Immature natural killer cell (primary cell): Measurements from ENCODE around the gene CEND1. TPM values are rescaled to one million over a fixed set of nuclear protein-coding genes. Genes with fewer than 3 reads are reported as not detected.

Experiments used
- DNase-seq, 3 donors: peaks; one replicate each; pipeline ENCODE4 v3.0.0; 2022; ENCODE audit warnings: mixed read lengths in 1 of 3
- H3K27ac Mint-ChIP-seq, 6 donors: one replicate each; pipeline ENCODE4 v1.8.0; 2020; ENCODE audit warnings: mixed read lengths in 6 of 6, mild to moderate bottlenecking in 5 of 6, inconsistent platforms in 4 of 6, moderate library complexity in 3 of 6
- H3K27me3 Mint-ChIP-seq, 3 donors: one replicate each; pipeline ENCODE4 v1.8.0; 2020 to 2021; ENCODE audit warnings: low read depth in 3 of 3, mild to moderate bottlenecking in 3 of 3, mixed read lengths in 3 of 3, moderate library complexity in 3 of 3, inconsistent platforms in 1 of 3
- H3K36me3 Mint-ChIP-seq, 3 donors: one replicate each; pipeline ENCODE4 v1.8.0; 2020; ENCODE audit warnings: mixed read lengths in 3 of 3, inconsistent platforms in 2 of 3, mild to moderate bottlenecking in 2 of 3
- H3K4me1 Mint-ChIP-seq, 2 donors: one replicate each; pipeline ENCODE4 v1.8.0; 2020; ENCODE audit warnings: inconsistent platforms in 2 of 2, mild to moderate bottlenecking in 2 of 2, mixed read lengths in 2 of 2, moderate library complexity in 1 of 2
- H3K4me3 Mint-ChIP-seq, 5 donors: one replicate each; pipeline ENCODE4 v1.8.0; 2020; ENCODE audit warnings: mild to moderate bottlenecking in 5 of 5, mixed read lengths in 5 of 5, inconsistent platforms in 3 of 5, moderate library complexity in 3 of 5
- H3K9me3 Mint-ChIP-seq, 6 donors: one replicate each; pipeline ENCODE4 v1.8.0; 2020; ENCODE audit warnings: mild to moderate bottlenecking in 6 of 6, mixed read lengths in 6 of 6, inconsistent platforms in 4 of 6, moderate library complexity in 3 of 6
- polyA plus RNA-seq, 3 donors: library from polyadenylated mRNA; unstranded; fragments of 300-500 nt; fragmentation: Illumina TruSeq; gene quantifications; one replicate each; pipeline ENCODE4 v1.2.3, GENCODE V29; 2021

The CEND1 gene
- polyA plus RNA-seq, 3 donors from 2014 or later: not detected

DNA sequence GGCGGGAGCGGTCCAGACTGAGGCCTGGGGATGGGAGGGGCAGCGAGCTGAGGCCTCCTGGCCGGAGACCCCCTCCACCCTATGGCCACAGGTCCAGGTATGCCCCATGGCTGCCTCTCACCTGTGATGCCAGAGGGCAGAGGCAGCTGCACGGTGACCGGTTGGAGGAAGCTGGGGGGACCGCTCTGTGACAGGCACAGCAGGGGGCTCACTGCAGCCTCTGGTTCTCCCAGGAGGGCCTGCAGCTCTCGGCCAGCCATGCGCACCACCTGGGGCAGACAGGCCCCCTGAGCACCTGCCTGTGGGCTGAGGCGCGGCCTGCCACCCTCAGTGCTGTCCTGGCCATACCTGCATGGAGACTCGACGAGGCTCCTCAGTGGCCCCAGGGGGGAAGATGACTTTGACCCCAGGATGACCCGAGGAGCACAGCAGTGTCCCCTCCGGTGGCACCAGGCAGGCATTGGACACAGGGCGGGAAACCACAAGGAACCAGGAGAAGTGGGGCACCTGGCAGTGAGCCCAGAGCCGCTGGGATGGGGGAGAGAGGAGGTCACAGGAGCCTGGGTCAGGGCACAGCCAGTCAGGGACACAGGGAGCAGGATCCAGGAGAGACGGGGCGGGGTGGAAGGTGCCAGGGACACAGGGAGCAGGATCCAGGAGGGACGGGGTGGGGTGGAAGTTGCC is 11.3 kb upstream of the CEND1 start:
- peaks cover 0 to 5% (median 5%) of the 10 kb centered on the region in 3 donors for H3K27me3 Mint-ChIP-seq
- no peaks in the 10 kb centered on the region for H3K9me3 Mint-ChIP-seq
- H3K36me3 Mint-ChIP-seq: no peaks in the 10 kb centered on the region
- H3K27ac Mint-ChIP-seq: no peak overlapping the region
- peaks cover 5 to 15% of the 10 kb centered on the region in 2 donors for H3K4me1 Mint-ChIP-seq
- H3K4me3 Mint-ChIP-seq: no peak overlapping the region
- DNase-seq: no peak

- H3K27me3 Mint-ChIP-seq: peaks cover 0 to 6% (median 5%) of the 10 kb centered on the region in 3 donors
- peaks cover 10 to 18% of the 10 kb centered on the region in 2 donors for H3K4me1 Mint-ChIP-seq
- no peaks in the 10 kb centered on the region for H3K36me3 Mint-ChIP-seq
- no peak for DNase-seq
- H3K27ac Mint-ChIP-seq: no peak overlapping the region
- H3K4me3 Mint-ChIP-seq: no peak overlapping the region
- no peaks in the 10 kb centered on the region for H3K9me3 Mint-ChIP-seq
Observed at GRCh38 chr11:800473-800872, 10.6 kb upstream of the CEND1 start.

- DNase-seq: no peak
- peaks cover 10 to 18% of the 10 kb centered on the region in 2 donors for H3K4me1 Mint-ChIP-seq
- no peak overlapping the region for H3K27ac Mint-ChIP-seq
- no peak overlapping the region for H3K4me3 Mint-ChIP-seq
- no peaks in the 10 kb centered on the region for H3K9me3 Mint-ChIP-seq
- peaks cover 0 to 5% (median 5%) of the 10 kb centered on the region in 3 donors for H3K27me3 Mint-ChIP-seq
- no peaks in the 10 kb centered on the region for H3K36me3 Mint-ChIP-seq
Observed at GRCh38 chr11:799641-800316, 9.9 kb upstream of the CEND1 start.

DNA sequence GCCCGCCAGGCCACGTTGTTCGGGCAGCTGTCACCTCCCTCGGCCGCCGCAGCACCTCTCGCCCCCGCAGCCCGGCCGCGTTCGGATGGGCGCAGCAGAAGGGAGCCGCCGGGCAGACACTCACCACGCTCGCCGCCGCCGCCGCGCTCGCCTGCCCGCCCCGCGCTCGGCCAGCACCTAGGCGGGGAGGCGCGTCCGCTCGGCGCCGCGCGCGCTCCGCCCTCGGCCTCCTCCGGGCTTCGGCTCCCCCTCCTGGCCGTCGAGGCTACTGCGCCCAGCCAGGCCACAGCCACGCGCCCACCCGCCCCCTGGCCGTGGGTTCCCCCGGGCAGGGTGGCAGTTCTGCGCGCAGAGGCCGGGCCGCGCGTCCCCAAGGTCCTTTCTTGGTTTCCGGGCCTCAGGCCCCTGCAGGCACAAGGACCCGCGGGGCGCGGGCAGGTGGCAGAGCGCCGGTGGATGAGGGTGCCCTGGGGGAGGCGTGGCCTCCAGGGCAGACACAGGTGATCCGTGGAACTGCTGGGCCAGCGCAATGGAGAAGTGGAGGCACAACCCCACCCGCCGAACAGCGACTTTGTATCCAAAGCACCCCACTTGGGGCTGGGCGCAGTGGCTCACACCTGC is 8.3 kb upstream of the CEND1 start, which contains the start of gene SLC25A22:
TSS of gene SLC25A22 (minus strand) at position 189 of the 621 bp plus-strand sequence. CDS start 3,275 bp downstream, outside the sequence.
- H3K27ac Mint-ChIP-seq: peak within 1 kb of the TSS; percentile 92 to 97 (median 94)
- H3K27me3 Mint-ChIP-seq: peaks cover 0 to 5% (median 5%) of the 10 kb centered on the region in 3 donors
- DNase-seq: peak; percentile 87 to 89 (median 88)
- H3K9me3 Mint-ChIP-seq: no peaks in the 10 kb centered on the region
- peaks cover 10 to 15% of the 10 kb centered on the region in 2 donors for H3K4me1 Mint-ChIP-seq
- peak within 1 kb of the TSS; percentile 90 to 95 (median 92) for H3K4me3 Mint-ChIP-seq
- no peaks in the 10 kb centered on the region for H3K36me3 Mint-ChIP-seq

DNA sequence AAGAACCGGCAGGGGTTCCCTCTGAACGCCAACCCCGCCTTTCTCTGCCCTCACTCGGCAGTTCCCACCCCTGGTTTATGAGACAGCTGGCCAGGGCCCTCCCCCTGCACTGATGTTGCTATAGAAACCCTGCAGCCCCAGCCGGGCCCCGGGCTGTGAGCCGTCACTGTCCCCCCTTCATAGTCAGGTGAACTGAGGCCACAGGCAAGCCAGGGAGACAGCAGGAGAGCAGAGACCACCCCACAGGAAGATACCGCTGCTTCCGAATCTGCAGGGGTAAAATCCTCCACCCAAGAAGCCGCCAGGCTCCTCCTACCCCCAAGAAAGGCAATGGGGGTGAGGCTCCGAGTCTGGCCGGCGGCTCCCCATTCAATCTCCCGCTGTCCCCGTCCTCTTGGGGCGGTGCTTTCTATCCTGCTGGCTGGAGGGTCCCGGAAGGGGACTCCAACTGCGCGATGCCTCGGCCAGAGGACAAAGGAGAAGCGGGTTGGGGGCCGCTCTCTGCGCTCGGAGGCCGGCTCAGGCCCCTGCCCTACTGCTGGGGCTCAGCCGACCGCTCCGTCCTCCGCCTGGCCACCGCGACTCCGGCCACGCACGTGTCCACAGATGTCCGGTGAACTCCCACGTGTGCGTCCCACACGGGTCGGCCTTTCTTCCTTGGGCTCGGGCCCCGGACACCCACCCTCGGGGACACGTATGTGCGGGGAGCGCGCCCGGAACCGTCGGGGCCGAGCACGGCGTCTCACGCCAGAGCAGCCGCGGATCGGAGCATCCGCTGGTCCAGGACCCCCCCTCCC is 7.6 kb upstream of the CEND1 start:
- peak; percentile 79 to 82 (median 82) for DNase-seq
- H3K36me3 Mint-ChIP-seq: no peaks in the 10 kb centered on the region
- H3K4me1 Mint-ChIP-seq: peaks cover 10 to 15% of the 10 kb centered on the region in 2 donors
- H3K27ac Mint-ChIP-seq: peak overlapping the region; percentile 92 to 97 (median 94)
- H3K27me3 Mint-ChIP-seq: peaks cover 0 to 5% (median 3%) of the 10 kb centered on the region in 3 donors
- H3K9me3 Mint-ChIP-seq: no peaks in the 10 kb centered on the region
- H3K4me3 Mint-ChIP-seq: peak overlapping the region; percentile 90 to 95 (median 92)

- H3K4me1 Mint-ChIP-seq: peaks cover 10 to 15% of the 10 kb centered on the region in 2 donors
- no peaks in the 10 kb centered on the region for H3K9me3 Mint-ChIP-seq
- peak overlapping the region; percentile 92 to 97 (median 94) for H3K27ac Mint-ChIP-seq
- H3K27me3 Mint-ChIP-seq: peaks cover 0 to 5% (median 3%) of the 10 kb centered on the region in 3 donors
- no peaks in the 10 kb centered on the region for H3K36me3 Mint-ChIP-seq
- H3K4me3 Mint-ChIP-seq: peak overlapping the region; percentile 90 to 95 (median 92)
- DNase-seq: no peak
Observed at GRCh38 chr11:796565-797295, 6.8 kb upstream of the CEND1 start.

DNA sequence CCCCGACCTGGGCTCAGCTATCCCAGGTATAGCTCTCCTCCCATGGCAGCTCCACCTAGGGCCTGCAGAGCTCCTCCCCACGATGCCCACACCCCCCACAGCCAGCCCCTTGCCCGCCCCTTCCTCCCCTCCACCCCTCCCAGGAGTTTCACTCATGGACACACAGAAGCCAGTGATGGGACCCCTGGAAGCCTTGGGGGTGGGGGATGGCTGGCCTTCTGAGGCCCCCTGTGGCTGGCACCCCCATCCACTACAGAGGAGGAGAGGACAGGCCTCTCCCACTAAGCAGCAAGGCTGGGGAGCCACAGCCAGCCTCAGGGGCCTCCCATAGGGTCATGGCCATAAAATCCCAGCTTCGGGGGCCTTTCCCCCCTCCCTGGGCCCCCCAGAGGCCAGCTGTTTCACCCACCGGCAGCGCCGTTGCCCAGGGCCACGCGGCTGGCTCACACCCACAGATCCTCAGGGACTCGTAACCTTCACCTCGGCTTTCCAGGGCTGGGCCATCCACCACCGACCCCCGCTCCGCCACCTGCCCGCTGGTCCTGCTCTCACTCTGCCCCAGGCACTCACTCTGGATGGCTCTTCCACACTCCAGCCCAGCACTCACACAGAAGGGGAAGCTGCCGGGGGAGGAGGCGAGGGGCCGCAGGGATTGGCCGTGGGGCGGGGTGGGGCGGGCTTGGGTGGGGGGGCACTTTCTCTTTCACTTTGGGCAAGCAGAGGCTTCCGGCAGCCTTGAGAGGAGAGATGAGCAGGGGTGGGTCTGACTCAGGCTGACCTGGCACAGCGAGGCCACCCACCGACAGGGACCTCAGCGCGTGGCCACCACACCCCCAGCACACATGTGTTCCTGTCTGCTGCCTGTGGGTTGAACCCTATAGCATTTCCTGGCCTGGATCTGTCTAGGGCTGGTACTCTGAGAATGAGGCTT is 6.0 kb upstream of the CEND1 start:
- no peaks in the 10 kb centered on the region for H3K9me3 Mint-ChIP-seq
- peaks cover 0 to 5% (median 3%) of the 10 kb centered on the region in 3 donors for H3K27me3 Mint-ChIP-seq
- peak overlapping the region; percentile 90 to 95 (median 92) for H3K4me3 Mint-ChIP-seq
- H3K36me3 Mint-ChIP-seq: peaks cover 0 to 3% (median 0%) of the 10 kb centered on the region in 3 donors
- DNase-seq: peak; percentile 73 to 78 (median 77)
- peaks cover 10 to 15% of the 10 kb centered on the region in 2 donors for H3K4me1 Mint-ChIP-seq
- peak overlapping the region; percentile 92 to 97 (median 94) for H3K27ac Mint-ChIP-seq

DNA sequence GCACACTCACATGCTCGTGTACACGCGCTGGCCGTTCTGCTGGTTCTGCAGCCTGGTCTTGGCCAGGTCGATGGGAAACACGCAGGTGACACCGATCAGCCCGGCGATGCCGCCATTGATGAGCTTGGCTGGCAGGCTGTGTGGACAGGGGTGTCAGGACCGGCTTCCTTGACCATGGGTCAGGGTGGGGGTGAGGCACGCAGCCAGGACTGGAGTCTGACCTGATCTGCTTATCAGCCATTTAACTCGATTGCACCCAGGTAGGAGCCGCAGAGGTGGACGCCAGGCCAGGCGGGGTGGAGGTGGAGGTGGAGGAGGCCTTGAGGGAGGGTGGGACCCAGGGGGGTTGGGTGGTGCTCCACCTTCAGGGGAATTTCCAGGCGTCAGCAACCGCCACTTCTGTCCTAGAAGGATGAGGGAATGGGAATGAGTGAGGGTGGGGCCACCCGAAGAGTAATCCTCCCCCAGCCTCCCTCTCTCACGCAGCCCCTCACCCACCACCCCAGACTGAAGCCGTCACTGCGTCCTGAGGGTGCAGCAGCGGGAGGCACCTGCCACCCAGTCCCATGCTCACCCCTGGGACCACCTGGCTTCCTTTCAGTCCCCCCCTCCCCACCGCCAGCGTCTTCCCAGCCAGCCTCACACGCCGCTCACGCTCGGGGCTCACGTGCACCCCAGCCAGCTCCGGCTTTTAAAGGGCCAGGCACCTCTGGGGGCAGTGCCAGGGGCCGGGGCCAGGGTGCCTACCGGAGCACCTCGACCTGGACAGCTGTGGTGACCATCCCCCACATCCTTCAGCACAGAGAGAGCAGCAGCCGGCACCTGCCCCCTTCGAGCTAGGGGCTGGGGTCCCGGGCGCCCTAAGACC is 5.1 kb upstream of the CEND1 start:
- Mint-ChIP-seq H3K4me1 (peaks cover 10 to 15% of the 10 kb centered on the region in 2 donors), H3K27ac (peak overlapping the region in 3 of 6 donors; percentile 36 to 95 (median 51)), H3K36me3 (peaks cover 0 to 3% (median 0%) of the 10 kb centered on the region in 3 donors), H3K4me3 (peak overlapping the region; percentile 25 to 92 (median 48)), H3K27me3 (peaks cover 0 to 6% (median 3%) of the 10 kb centered on the region in 3 donors), H3K9me3 (no peaks in the 10 kb centered on the region)
- DNase-seq: no peak

DNA sequence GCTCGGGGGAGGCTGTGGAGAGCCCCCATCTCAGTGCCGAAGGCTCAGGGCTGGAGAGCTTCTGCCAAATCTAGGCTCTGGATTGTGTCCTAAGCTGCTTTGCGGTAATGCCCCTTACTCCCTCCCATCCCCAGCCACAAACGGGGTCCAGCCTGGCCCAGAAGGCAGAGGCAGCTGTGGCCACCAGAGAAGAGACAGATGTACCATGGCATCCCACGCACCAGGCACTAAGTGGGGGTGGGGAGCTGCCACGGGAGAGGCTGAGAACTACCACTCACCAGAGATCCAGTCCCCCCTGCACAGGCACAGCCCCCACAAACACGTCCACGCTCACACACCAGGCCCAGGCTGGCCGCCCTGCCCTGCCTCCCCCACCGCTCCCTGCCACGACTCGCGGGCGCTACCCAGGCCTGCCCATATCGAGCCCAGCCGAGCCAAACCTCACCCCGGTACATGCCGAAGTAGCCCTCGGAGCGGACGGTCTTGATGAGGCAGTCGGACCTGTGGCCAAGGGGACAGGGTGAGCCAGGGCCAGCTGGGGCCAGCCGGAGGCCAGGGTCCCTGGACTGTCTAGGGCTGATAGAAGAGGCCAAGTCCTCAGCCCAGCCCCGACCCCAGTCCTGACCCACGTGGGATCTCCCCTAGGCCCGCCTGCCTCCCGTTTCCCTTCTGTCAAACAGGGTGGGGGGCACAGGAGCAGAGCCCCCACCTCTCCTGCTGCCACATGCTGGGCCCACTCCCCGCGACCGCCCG is 4.3 kb upstream of the CEND1 start:
- Mint-ChIP-seq H3K9me3 (no peaks in the 10 kb centered on the region), H3K4me3 (peak overlapping the region in 2 of 5 donors; percentile 18 to 38), H3K27ac (peak overlapping the region in 1 of 6 donors; percentile 34), H3K36me3 (peaks cover 0 to 3% (median 0%) of the 10 kb centered on the region in 3 donors), H3K27me3 (peaks cover 0 to 6% (median 3%) of the 10 kb centered on the region in 3 donors), H3K4me1 (peaks cover 10 to 16% of the 10 kb centered on the region in 2 donors)
- no peak for DNase-seq

DNA sequence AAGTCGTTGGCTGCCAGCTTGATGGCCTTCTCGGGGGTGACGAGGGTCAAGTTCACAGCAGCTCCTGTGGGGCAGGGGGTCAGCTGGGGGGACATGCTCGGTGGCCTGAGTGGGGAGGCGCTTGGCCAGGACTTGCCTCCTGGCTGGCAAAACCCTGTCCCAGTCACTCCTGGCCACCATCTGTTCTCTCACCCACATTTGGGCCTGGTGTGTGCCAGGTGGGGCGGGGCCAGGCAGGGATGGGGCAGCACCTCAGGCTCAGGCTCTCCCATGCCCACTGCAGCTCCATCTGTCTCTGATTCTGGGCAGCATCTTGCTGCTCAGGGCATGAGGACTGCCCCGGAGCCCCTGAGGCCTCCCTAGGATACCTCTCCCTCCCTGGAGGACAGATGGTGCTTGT is 3.7 kb upstream of the CEND1 start:
- H3K9me3 Mint-ChIP-seq: no peaks in the 10 kb centered on the region
- peak overlapping the region in 2 of 5 donors; percentile 14 to 27 for H3K4me3 Mint-ChIP-seq
- peak overlapping the region in 1 of 6 donors; percentile 34 for H3K27ac Mint-ChIP-seq
- H3K4me1 Mint-ChIP-seq: peaks cover 10 to 16% of the 10 kb centered on the region in 2 donors
- no peak for DNase-seq
- H3K27me3 Mint-ChIP-seq: peaks cover 2 to 6% (median 3%) of the 10 kb centered on the region in 3 donors
- H3K36me3 Mint-ChIP-seq: peaks cover 0 to 3% (median 0%) of the 10 kb centered on the region in 3 donors
